ENCODE results near the gene CYP4V2. TPM values are rescaled to one million over a fixed set of nuclear protein-coding genes. Genes with fewer than 3 reads are reported as not detected.

CYP4V2 gene
- total and polyA plus RNA-seq, 2 experiments from 2014 or later: 1.5 to 3.1 TPM

DNA sequence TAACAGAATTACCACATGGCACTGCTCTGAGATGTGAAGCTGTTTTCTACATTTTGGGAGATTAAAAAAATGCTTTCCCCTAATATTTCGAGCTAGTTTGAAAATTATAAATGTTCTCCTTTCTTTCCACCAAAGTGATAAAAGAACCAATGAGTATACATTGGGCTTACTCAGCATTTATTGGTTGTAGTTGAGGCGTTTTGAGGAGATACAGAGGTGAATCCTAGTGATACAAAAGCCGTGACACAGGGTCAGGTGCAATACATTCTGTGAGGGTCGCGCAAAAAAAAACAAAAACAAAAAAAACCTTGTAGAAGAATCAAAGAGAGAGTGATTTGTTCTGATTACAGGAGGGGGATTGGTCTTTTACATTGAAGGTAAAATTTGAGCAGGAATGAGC is 32.4 kb upstream of the CYP4V2 start:
- H3K4me3 Mint-ChIP-seq: no peak overlapping the region
- H3K36me3 Mint-ChIP-seq (ENCODE audit: low read depth): peaks cover 15% of the 10 kb centered on the region
- H4K20me1 ChIP-seq (replicated peaks; ENCODE audit: insufficient read depth): no peaks in the 10 kb centered on the region; the same call in 1 of the 2 replicates
- H3K4me1 Mint-ChIP-seq: peaks cover 6% of the 10 kb centered on the region
- no peak overlapping the region for H3K4me3 ChIP-seq
- peaks cover 10% of the 10 kb centered on the region; the same call in 1 of the 2 replicates for H3F3A ChIP-seq (replicated peaks; ENCODE audit: low read depth)
- no peak overlapping the region for H2AFZ ChIP-seq
- ATAC-seq (no peak), DNase-seq (ENCODE audit: low spot score) (no peak)
- no peak for TF ChIP-seq POLR2AphosphoS5 (IDR thresholded peaks at IDR 0.05; ENCODE audit: low read depth)
- no peak for TF ChIP-seq ZNF114 (CRISPR knock-in tag; IDR thresholded peaks at IDR 0.05)
- TF ChIP-seq, protein P1, sequence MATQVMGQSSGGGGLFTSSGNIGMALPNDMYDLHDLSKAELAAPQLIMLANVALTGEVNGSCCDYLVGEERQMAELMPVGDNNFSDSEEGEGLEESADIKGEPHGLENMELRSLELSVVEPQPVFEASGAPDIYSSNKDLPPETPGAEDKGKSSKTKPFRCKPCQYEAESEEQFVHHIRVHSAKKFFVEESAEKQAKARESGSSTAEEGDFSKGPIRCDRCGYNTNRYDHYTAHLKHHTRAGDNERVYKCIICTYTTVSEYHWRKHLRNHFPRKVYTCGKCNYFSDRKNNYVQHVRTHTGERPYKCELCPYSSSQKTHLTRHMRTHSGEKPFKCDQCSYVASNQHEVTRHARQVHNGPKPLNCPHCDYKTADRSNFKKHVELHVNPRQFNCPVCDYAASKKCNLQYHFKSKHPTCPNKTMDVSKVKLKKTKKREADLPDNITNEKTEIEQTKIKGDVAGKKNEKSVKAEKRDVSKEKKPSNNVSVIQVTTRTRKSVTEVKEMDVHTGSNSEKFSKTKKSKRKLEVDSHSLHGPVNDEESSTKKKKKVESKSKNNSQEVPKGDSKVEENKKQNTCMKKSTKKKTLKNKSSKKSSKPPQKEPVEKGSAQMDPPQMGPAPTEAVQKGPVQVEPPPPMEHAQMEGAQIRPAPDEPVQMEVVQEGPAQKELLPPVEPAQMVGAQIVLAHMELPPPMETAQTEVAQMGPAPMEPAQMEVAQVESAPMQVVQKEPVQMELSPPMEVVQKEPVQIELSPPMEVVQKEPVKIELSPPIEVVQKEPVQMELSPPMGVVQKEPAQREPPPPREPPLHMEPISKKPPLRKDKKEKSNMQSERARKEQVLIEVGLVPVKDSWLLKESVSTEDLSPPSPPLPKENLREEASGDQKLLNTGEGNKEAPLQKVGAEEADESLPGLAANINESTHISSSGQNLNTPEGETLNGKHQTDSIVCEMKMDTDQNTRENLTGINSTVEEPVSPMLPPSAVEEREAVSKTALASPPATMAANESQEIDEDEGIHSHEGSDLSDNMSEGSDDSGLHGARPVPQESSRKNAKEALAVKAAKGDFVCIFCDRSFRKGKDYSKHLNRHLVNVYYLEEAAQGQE (IDR thresholded peaks at IDR 0.05; ENCODE audit: unreplicated experiment): no peak
- no peak for TF ChIP-seq JUNB (IDR thresholded peaks at IDR 0.05; ENCODE audit: unreplicated experiment)
- TF ChIP-seq EZH2phosphoT487 (IDR thresholded peaks at IDR 0.05; ENCODE audit: unreplicated experiment): no peak
- TF ChIP-seq, protein P2, sequence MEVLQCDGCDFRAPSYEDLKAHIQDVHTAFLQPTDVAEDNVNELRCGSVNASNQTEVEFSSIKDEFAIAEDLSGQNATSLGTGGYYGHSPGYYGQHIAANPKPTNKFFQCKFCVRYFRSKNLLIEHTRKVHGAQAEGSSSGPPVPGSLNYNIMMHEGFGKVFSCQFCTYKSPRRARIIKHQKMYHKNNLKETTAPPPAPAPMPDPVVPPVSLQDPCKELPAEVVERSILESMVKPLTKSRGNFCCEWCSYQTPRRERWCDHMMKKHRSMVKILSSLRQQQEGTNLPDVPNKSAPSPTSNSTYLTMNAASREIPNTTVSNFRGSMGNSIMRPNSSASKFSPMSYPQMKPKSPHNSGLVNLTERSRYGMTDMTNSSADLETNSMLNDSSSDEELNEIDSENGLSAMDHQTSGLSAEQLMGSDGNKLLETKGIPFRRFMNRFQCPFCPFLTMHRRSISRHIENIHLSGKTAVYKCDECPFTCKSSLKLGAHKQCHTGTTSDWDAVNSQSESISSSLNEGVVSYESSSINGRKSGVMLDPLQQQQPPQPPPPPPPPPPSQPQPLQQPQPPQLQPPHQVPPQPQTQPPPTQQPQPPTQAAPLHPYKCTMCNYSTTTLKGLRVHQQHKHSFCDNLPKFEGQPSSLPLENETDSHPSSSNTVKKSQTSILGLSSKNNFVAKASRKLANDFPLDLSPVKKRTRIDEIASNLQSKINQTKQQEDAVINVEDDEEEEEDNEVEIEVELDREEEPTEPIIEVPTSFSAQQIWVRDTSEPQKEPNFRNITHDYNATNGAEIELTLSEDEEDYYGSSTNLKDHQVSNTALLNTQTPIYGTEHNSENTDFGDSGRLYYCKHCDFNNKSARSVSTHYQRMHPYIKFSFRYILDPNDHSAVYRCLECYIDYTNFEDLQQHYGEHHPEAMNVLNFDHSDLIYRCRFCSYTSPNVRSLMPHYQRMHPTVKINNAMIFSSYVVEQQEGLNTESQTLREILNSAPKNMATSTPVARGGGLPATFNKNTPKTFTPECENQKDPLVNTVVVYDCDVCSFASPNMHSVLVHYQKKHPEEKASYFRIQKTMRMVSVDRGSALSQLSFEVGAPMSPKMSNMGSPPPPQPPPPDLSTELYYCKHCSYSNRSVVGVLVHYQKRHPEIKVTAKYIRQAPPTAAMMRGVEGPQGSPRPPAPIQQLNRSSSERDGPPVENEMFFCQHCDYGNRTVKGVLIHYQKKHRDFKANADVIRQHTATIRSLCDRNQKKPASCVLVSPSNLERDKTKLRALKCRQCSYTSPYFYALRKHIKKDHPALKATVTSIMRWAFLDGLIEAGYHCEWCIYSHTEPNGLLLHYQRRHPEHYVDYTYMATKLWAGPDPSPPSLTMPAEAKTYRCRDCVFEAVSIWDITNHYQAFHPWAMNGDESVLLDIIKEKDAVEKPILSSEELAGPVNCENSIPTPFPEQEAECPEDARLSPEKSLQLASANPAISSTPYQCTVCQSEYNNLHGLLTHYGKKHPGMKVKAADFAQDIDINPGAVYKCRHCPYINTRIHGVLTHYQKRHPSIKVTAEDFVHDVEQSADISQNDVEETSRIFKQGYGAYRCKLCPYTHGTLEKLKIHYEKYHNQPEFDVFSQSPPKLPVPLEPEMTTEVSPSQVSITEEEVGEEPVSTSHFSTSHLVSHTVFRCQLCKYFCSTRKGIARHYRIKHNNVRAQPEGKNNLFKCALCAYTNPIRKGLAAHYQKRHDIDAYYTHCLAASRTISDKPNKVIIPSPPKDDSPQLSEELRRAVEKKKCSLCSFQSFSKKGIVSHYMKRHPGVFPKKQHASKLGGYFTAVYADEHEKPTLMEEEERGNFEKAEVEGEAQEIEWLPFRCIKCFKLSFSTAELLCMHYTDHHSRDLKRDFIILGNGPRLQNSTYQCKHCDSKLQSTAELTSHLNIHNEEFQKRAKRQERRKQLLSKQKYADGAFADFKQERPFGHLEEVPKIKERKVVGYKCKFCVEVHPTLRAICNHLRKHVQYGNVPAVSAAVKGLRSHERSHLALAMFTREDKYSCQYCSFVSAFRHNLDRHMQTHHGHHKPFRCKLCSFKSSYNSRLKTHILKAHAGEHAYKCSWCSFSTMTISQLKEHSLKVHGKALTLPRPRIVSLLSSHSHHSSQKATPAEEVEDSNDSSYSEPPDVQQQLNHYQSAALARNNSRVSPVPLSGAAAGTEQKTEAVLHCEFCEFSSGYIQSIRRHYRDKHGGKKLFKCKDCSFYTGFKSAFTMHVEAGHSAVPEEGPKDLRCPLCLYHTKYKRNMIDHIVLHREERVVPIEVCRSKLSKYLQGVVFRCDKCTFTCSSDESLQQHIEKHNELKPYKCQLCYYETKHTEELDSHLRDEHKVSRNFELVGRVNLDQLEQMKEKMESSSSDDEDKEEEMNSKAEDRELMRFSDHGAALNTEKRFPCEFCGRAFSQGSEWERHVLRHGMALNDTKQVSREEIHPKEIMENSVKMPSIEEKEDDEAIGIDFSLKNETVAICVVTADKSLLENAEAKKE (CRISPR knock-in tag; IDR thresholded peaks at IDR 0.05): no peak
- TF ChIP-seq EZH2 (IDR thresholded peaks at IDR 0.05; ENCODE audit: low read depth, unreplicated experiment): no peak
- no peak for TF ChIP-seq STAT1 (IDR thresholded peaks at IDR 0.05; ENCODE audit: unreplicated experiment)
- TF ChIP-seq NANOG (IDR thresholded peaks at IDR 0.05; ENCODE audit: borderline replicate concordance): no peak
- TF ChIP-seq, protein P3, sequence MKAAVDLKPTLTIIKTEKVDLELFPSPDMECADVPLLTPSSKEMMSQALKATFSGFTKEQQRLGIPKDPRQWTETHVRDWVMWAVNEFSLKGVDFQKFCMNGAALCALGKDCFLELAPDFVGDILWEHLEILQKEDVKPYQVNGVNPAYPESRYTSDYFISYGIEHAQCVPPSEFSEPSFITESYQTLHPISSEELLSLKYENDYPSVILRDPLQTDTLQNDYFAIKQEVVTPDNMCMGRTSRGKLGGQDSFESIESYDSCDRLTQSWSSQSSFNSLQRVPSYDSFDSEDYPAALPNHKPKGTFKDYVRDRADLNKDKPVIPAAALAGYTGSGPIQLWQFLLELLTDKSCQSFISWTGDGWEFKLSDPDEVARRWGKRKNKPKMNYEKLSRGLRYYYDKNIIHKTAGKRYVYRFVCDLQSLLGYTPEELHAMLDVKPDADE (IDR thresholded peaks at IDR 0.05): no peak
- TF ChIP-seq, protein P4, sequence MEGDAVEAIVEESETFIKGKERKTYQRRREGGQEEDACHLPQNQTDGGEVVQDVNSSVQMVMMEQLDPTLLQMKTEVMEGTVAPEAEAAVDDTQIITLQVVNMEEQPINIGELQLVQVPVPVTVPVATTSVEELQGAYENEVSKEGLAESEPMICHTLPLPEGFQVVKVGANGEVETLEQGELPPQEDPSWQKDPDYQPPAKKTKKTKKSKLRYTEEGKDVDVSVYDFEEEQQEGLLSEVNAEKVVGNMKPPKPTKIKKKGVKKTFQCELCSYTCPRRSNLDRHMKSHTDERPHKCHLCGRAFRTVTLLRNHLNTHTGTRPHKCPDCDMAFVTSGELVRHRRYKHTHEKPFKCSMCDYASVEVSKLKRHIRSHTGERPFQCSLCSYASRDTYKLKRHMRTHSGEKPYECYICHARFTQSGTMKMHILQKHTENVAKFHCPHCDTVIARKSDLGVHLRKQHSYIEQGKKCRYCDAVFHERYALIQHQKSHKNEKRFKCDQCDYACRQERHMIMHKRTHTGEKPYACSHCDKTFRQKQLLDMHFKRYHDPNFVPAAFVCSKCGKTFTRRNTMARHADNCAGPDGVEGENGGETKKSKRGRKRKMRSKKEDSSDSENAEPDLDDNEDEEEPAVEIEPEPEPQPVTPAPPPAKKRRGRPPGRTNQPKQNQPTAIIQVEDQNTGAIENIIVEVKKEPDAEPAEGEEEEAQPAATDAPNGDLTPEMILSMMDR (conservative IDR thresholded peaks at IDR 0.05; ENCODE audit: low read depth in 2 of 2): no peak
- no peak for TF ChIP-seq ZNF331 (CRISPR knock-in tag; IDR thresholded peaks at IDR 0.05; ENCODE audit: low read depth)
- TF ChIP-seq CREB1 (CRISPR knock-in tag; IDR thresholded peaks at IDR 0.05; ENCODE audit: low read depth): no peak
- H3K4me2 ChIP-seq: no peak overlapping the region
- H3K27me3 ChIP-seq (ENCODE audit: insufficient read depth): no peaks in the 10 kb centered on the region
- H3K4me1 ChIP-seq (ENCODE audit: insufficient read depth): 0 out of 2 replicates have a peak, but pooled peaks cover 4% of the 10 kb centered on the region
- H3K9me2 ChIP-seq (ENCODE audit: insufficient read depth): no peaks in the 10 kb centered on the region
- no peak overlapping the region for H3K27ac Mint-ChIP-seq
- H3K27ac ChIP-seq (ENCODE audit: low read depth): no peak overlapping the region
- H3K9me3 Mint-ChIP-seq: no peaks in the 10 kb centered on the region
- H3K79me2 ChIP-seq (replicated peaks; ENCODE audit: insufficient read depth): no peaks in the 10 kb centered on the region
- H3K36me3 ChIP-seq (ENCODE audit: insufficient read depth): no peaks in the 10 kb centered on the region
- H3K27me3 Mint-ChIP-seq (ENCODE audit: insufficient read depth, low read depth, poor library complexity): no peaks in the 10 kb centered on the region
